Measurements from ENCODE around the gene BOLA2B. TPM values are rescaled to one million over a fixed set of nuclear protein-coding genes. Genes with fewer than 3 reads are reported as not detected.

The BOLA2B gene
- total and polyA plus RNA-seq, 2 experiments from 2014 or later: 350 to 659 TPM

- ATAC-seq: no peak
- H3K27me3 Mint-ChIP-seq (ENCODE audit: insufficient read depth, low read depth, poor library complexity): peaks cover 16% of the 10 kb centered on the region
Observed at GRCh38 chr16:30179195-30179594, 14.3 kb downstream of the BOLA2B start.

More at GRCh38 chr16:30179195-30179594, 14.3 kb downstream of the BOLA2B start:
- Mint-ChIP-seq H3K4me1 (peaks cover 2% of the 10 kb centered on the region), H3K36me3 (ENCODE audit: low read depth) (no peaks in the 10 kb centered on the region), H3K27ac (no peak overlapping the region), H3K9me3 (no peaks in the 10 kb centered on the region), H3K4me3 (no peak overlapping the region)
- Histone ChIP-seq H3F3A (replicated peaks; ENCODE audit: low read depth) (0 out of 2 replicates have a peak, but pooled peaks cover 5% of the 10 kb centered on the region), H3K9me2 (ENCODE audit: insufficient read depth) (no peaks in the 10 kb centered on the region), H3K27me3 (ENCODE audit: insufficient read depth) (peaks cover 14% of the 10 kb centered on the region; the same call in 1 of the 2 replicates), H3K4me2 (no peak overlapping the region), H2AFZ (no peak overlapping the region), H3K4me1 (ENCODE audit: insufficient read depth) (peaks cover 2% of the 10 kb centered on the region; the same call in 1 of the 2 replicates), H3K79me2 (replicated peaks; ENCODE audit: insufficient read depth) (no peaks in the 10 kb centered on the region), H3K36me3 (ENCODE audit: insufficient read depth) (no peaks in the 10 kb centered on the region), H4K20me1 (replicated peaks; ENCODE audit: insufficient read depth) (no peaks in the 10 kb centered on the region), H3K27ac (ENCODE audit: low read depth) (no peak overlapping the region), H3K4me3 (no peak overlapping the region)
- no peak for DNase-seq (ENCODE audit: low spot score)
- TF ChIP-seq JUNB (IDR thresholded peaks at IDR 0.05; ENCODE audit: unreplicated experiment) (no peak), STAT1 (IDR thresholded peaks at IDR 0.05; ENCODE audit: unreplicated experiment) (no peak), ZNF331 (CRISPR knock-in tag; IDR thresholded peaks at IDR 0.05; ENCODE audit: low read depth) (no peak), EZH2phosphoT487 (IDR thresholded peaks at IDR 0.05; ENCODE audit: unreplicated experiment) (no peak), CTCF (conservative IDR thresholded peaks at IDR 0.05; ENCODE audit: low read depth in 2 of 2) (no peak), EZH2 (IDR thresholded peaks at IDR 0.05; ENCODE audit: low read depth, unreplicated experiment) (no peak), NANOG (IDR thresholded peaks at IDR 0.05; ENCODE audit: borderline replicate concordance) (no peak), REST (IDR thresholded peaks at IDR 0.05; ENCODE audit: unreplicated experiment) (no peak), ZNF114 (CRISPR knock-in tag; IDR thresholded peaks at IDR 0.05) (no peak), ZNF462 (CRISPR knock-in tag; IDR thresholded peaks at IDR 0.05) (no peak), POLR2AphosphoS5 (IDR thresholded peaks at IDR 0.05; ENCODE audit: low read depth) (no peak)

Measured in GM23338 (cell line).